Caco-2 (cell line): ENCODE results near the gene PIGO. TPM values are rescaled to one million over a fixed set of nuclear protein-coding genes. Genes with fewer than 3 reads are reported as not detected.

Experiments
- BruUV-seq: library from RNA; stranded (reverse); fragments of 400-500 nt; replicated peaks from 2 replicates; lab custom pipeline; 2021; lab: Mats Ljungman, UMichigan
- CTCF ChIA-PET: fragments of 300-600 bp; sonication (Branson Sonifier 250); formaldehyde crosslinking; loops from one replicate; lab custom pipeline; 2022; ENCODE audit warnings: antibody characterized with exemption; lab: Charles Lee
- POLR2A ChIA-PET: fragments of 300-600 bp; sonication (Branson Sonifier 250); formaldehyde crosslinking; loops from one replicate; lab custom pipeline; 2022; ENCODE audit warnings: antibody characterized with exemption; lab: Charles Lee
- DNase-seq, 2 experiments: peaks; one replicate each; pipeline versions ENCODE4 v3.0.0 to v3.0.0-alpha.2; 2020 to 2022
- H3K27me3 ChIP-seq: replicated peaks from 2 replicates; pipeline ENCODE4 v1.6.0; 2011; ENCODE audit warnings: low read length; ENCODE audit not compliant: control insufficient read depth, insufficient read depth
- H3K36me3 ChIP-seq: 2 replicates; pipeline ENCODE4 v1.5.1; 2011; ENCODE audit warnings: low read length; ENCODE audit not compliant: control insufficient read depth, insufficient read depth
- H3K4me1 ChIP-seq: fragments of 250-450 bp; sonication (Bioruptor Pico); 2 replicates; pipeline ENCODE4 v1.5.1; 2020; ENCODE audit warnings: mild to moderate bottlenecking
- H3K4me3 ChIP-seq: 2 replicates; pipeline ENCODE4 v1.5.1; 2011; ENCODE audit warnings: low read depth, mild to moderate bottlenecking, control low read depth, low read length
- H3K9me3 ChIP-seq: fragments of 250-450 bp; sonication (Bioruptor Pico); 2 replicates; pipeline ENCODE4 v1.5.1; 2020; ENCODE audit warnings: mild to moderate bottlenecking, moderate library complexity
- H3K27ac Mint-ChIP-seq: one replicate; pipeline ENCODE4 v1.8.0; 2022; ENCODE audit warnings: mixed read lengths; ENCODE audit not compliant: unreplicated experiment
- H3K27me3 Mint-ChIP-seq: one replicate; pipeline ENCODE4 v1.8.0; 2022; ENCODE audit warnings: mixed read lengths; ENCODE audit not compliant: insufficient read depth, unreplicated experiment
- H3K36me3 Mint-ChIP-seq: one replicate; pipeline ENCODE4 v1.8.0; 2022; ENCODE audit warnings: mild to moderate bottlenecking, mixed read lengths; ENCODE audit not compliant: insufficient read depth, unreplicated experiment
- H3K4me1 Mint-ChIP-seq: one replicate; pipeline ENCODE4 v1.8.0; 2022; ENCODE audit warnings: low read depth, mixed read lengths; ENCODE audit not compliant: unreplicated experiment
- H3K4me3 Mint-ChIP-seq: one replicate; pipeline ENCODE4 v1.8.0; 2022; ENCODE audit warnings: mild to moderate bottlenecking, moderate library complexity, mixed read lengths; ENCODE audit not compliant: unreplicated experiment
- H3K9me3 Mint-ChIP-seq: one replicate; pipeline ENCODE4 v1.8.0; 2022; ENCODE audit warnings: mixed read lengths; ENCODE audit not compliant: unreplicated experiment
- CTCF ChIP-seq, 2 experiments: fragments of 200-600 bp in 1 of 2; IDR thresholded peaks; 1 replicate in 1 of 2; 2 replicates in 1 of 2; pipeline versions ENCODE4 v1.5.1 to v1.8.0; 2011 to 2022; ENCODE audit warnings: antibody characterized with exemption in 1 of 2, control low read depth in 1 of 2, inconsistent platforms in 1 of 2, low read depth in 1 of 2, low read length in 1 of 2, mild to moderate bottlenecking in 1 of 2, moderate library complexity in 1 of 2; ENCODE audit not compliant: insufficient read depth in 1 of 2, severe bottlenecking in 1 of 2, unreplicated experiment in 1 of 2
- intact Hi-C: fragments of 100-400 bp; cut with micrococcal nuclease; formaldehyde crosslinking; loops from one replicate; pipeline ENCODE4 v1.10.0; 2022; ENCODE audit not compliant: unreplicated experiment
- total RNA-seq: library from RNA; stranded (reverse); gene quantifications from 2 replicates; pipeline ENCODE4 v1.2.3, GENCODE V29; 2022

Gene PIGO
- total RNA-seq, 1 experiment from 2014 or later, result 38.7 TPM

- H3K4me1 Mint-ChIP-seq, result peaks cover 22% of the 10 kb centered on the region
- Histone ChIP-seq H3K9me3 (no peaks in the 10 kb centered on the region), H3K36me3 (peaks cover 2% of the 10 kb centered on the region; the same call in 1 of the 2 replicates), H3K27me3 (no peaks in the 10 kb centered on the region), H3K4me3 (peak within 1 kb of the TSS; percentile 73), H3K4me1 (peaks cover 12% of the 10 kb centered on the region)
- peaks cover 64% of the 10 kb centered on the region for H3K36me3 Mint-ChIP-seq
- POLR2A ChIA-PET, result interaction anchor here (0.5 to 1.9 kb wide), 15 partner anchors 8 to 660 kb away, joined by 3 to 16 read pairs (median 4); partner anchors contain the start of genes ATOSB, CREB3, DNAJB5 and FANCG
- CTCF ChIA-PET, result interaction anchor here (0.6 to 2.2 kb wide), 9 partner anchors 8 to 438 kb away, joined by 3 to 9 read pairs (median 6); partner anchors contain the start of gene ATOSB
- TF ChIP-seq CTCF (IDR thresholded peaks at IDR 0.05; ENCODE audit: insufficient read depth in 1 of 2, low read depth in 1 of 2, low read length in 1 of 2, severe bottlenecking in 1 of 2, unreplicated experiment in 1 of 2), result no peak
- H3K4me3 Mint-ChIP-seq, result peak within 1 kb of the TSS; percentile 93
- TSS peak; percentile 82 for BruUV-seq
- intact Hi-C loops, result loop anchor here (1.0 kb wide), 3 partner anchors 8 to 83 kb away; partner anchors contain the start of genes DNAJB5 and PIGO
- H3K27ac Mint-ChIP-seq, result peak within 1 kb of the TSS; percentile 97
- DNase-seq, result peak; percentile 98 to 99
- no peaks in the 10 kb centered on the region for H3K27me3 Mint-ChIP-seq
- H3K9me3 Mint-ChIP-seq, result no peaks in the 10 kb centered on the region
These were observed 23.7 kb downstream of the PIGO start, which contains the start of gene VCP for GRCh38 chr9:35072461-35073278. Gene VCP, minus strand, starts transcription at chr9:35072625. Its CDS starts 272 bp downstream, at chr9:35072353.

GRCh38 chr9:35071814-35072460 lies 24.5 kb downstream of the PIGO start:
- peak; percentile 41 to 52 for TF ChIP-seq CTCF (IDR thresholded peaks at IDR 0.05; ENCODE audit: insufficient read depth in 1 of 2, low read depth in 1 of 2, low read length in 1 of 2, severe bottlenecking in 1 of 2, unreplicated experiment in 1 of 2)
- Mint-ChIP-seq H3K4me3 (peak overlapping the region; percentile 93), H3K4me1 (peaks cover 22% of the 10 kb centered on the region), H3K9me3 (no peaks in the 10 kb centered on the region), H3K27ac (peak overlapping the region; percentile 97), H3K27me3 (no peaks in the 10 kb centered on the region), H3K36me3 (peaks cover 66% of the 10 kb centered on the region)
- no TSS peak for BruUV-seq
- CTCF ChIA-PET, result interaction anchor here (0.5 to 2.2 kb wide), 17 partner anchors 9 to 1119 kb away, joined by 3 to 9 read pairs (median 4); partner anchors contain the start of genes ATOSB, CLTA and PIGO
- POLR2A ChIA-PET, result interaction anchor here (0.5 to 1.9 kb wide), 21 partner anchors 8 to 1561 kb away, joined by 3 to 16 read pairs (median 4); partner anchors contain the start of genes ATOSB, CREB3, DNAJB5 and FANCG
- peak; percentile 86 to 94 for DNase-seq
- H3K4me1 ChIP-seq, result peaks cover 12% of the 10 kb centered on the region
- intact Hi-C loops, result loop anchor here (1.0 kb wide), 3 partner anchors 8 to 83 kb away; partner anchors contain the start of genes DNAJB5 and PIGO
- H3K4me3 ChIP-seq, result peak overlapping the region; percentile 73
- H3K9me3 ChIP-seq, result no peaks in the 10 kb centered on the region
- peaks cover 4% of the 10 kb centered on the region for H3K36me3 ChIP-seq
- H3K27me3 ChIP-seq, result no peaks in the 10 kb centered on the region
